GM21528 (cell line): Measurements from ENCODE around the gene XXYLT1.
"Not testable (repeated sequence)": the region's sequence is repeated elsewhere in the genome, so short reads cannot be mapped to it uniquely, and the experiment has no call there.

Experiments
- ATAC-seq: cut with Tn5 transposase; IDR thresholded peaks from one replicate; pipeline ENCODE4 v1.9.1; 2021; ENCODE audit warnings: mild to moderate bottlenecking, moderate library complexity; ENCODE audit not compliant: unreplicated experiment, low FRiP score

XXYLT1 gene

GRCh38 chr3:195058336-195059005 lies 212.5 kb downstream of the XXYLT1 start:
- no peak for ATAC-seq

GRCh38 chr3:195057716-195058115 lies 213.2 kb downstream of the XXYLT1 start:
- no peak for ATAC-seq

- ATAC-seq: no peak
Measured at GRCh38 chr3:195056506-195056905, 214.5 kb downstream of the XXYLT1 start.

- ATAC-seq: no peak
Measured at GRCh38 chr3:195054311-195054710, 216.6 kb downstream of the XXYLT1 start.

- no peak for ATAC-seq
Measured at GRCh38 chr3:195052939-195053338, 218.0 kb downstream of the XXYLT1 start.

- ATAC-seq: not testable (repeated sequence)
Measured at GRCh38 chr3:195050296-195050695, 220.7 kb downstream of the XXYLT1 start.

GRCh38 chr3:195048059-195048905 lies 222.7 kb downstream of the XXYLT1 start:
- ATAC-seq: no peak

DNA sequence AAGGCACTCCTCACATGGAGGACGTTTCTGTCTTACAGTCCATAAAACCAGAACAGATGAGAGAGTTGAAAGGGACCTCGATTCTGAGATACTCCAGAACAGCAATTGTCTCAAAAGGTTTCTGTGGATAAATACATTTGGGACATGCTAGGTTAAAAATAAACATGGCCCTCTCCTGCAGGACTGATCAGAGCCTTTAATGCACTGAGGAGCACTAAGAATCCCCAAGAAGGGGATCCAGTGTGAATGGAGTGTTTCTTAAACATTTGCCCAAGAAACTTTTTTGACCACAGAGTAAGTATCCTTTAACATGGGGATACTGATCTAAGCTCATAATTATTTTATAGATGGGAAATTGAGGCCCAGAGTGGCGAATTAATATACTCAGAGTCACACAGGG lies 223.4 kb downstream of the XXYLT1 start:
- ATAC-seq: no peak

- ATAC-seq: no peak
Measured at GRCh38 chr3:195046441-195046840, 224.5 kb downstream of the XXYLT1 start.

- no peak for ATAC-seq
Measured at GRCh38 chr3:195045481-195046210, 225.3 kb downstream of the XXYLT1 start.

DNA sequence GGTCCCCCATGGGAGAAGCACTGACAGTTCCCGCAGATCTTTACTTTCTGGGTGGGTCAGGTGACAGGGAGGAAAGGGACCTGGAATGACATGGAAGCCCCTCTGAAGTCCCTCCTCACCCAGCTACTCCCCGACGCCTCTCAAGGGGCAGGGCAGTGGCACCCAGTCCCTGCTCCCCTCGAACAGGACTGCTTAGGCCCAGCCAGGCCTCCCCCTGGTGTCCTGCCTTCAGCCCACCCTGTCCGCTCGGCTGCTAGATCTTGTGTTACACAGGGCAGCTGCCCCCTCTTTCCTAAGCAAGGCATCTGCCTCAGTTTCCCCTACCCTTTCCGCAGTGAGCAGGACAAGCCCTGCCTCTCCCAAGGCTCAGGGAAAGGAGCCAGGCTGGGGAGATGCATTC lies 226.5 kb downstream of the XXYLT1 start:
- no peak for ATAC-seq

GRCh38 chr3:195043607-195044339 lies 227.2 kb downstream of the XXYLT1 start:
- no peak for ATAC-seq

- ATAC-seq: no peak
Measured at GRCh38 chr3:195042743-195043606, 228.0 kb downstream of the XXYLT1 start.

- ATAC-seq: no peak
Measured at GRCh38 chr3:195041871-195042742, 228.9 kb downstream of the XXYLT1 start.

- ATAC-seq: no peak
Measured at GRCh38 chr3:195040773-195041520, 230.0 kb downstream of the XXYLT1 start.

- ATAC-seq: no peak
Measured at GRCh38 chr3:195040094-195040493, 230.9 kb downstream of the XXYLT1 start.

DNA sequence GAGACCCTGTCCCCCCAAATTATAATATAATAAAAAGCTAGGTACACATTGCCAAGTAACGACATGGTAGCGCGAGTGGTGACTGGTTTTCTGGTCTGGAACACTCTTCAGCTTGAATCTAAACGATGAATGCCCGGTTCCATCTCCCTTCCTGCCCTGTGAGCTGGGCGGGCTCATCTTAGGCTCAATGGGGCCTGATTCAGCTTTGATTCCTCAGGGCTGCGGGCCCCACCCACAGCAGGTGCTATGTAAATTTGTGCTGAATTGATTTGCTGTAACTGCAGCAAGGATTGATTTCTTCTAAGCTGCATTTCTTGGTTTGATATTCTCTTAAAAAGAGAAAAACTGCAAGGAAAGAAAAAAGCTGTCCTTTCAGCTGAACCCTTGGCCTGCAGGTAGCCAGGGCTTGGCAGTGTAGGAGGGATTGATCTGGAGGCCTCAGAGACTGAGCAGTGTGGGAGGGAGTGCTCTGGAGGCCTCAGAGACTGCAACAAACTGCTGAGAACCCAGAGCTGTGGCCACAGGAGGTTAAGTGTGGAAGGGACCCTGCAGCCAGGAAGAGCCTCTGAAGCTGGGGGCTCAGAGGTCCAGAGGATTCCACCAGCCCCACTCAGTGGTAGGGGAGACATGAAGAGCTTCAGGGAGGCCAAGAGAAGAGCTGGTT lies 231.6 kb downstream of the XXYLT1 start:
- ATAC-seq: no peak
